ENCODE measurements around the gene NCKAP5.

NCKAP5 gene

GRCh38 chr2:132733094-132733493 is 835.2 kb downstream of the NCKAP5 start:
- TF ChIP-seq EP300 (IDR thresholded peaks at IDR 0.05; ENCODE audit: borderline replicate concordance) (no peak), YY1 (IDR thresholded peaks at IDR 0.05; ENCODE audit: low read depth) (no peak), RAD21 (IDR thresholded peaks at IDR 0.05; ENCODE audit: low read depth) (no peak), TAF1 (IDR thresholded peaks at IDR 0.05; ENCODE audit: low read depth) (no peak), ZBTB7A (IDR thresholded peaks at IDR 0.05; ENCODE audit: low read depth) (no peak), TCF12 (IDR thresholded peaks at IDR 0.05; ENCODE audit: low read depth) (no peak), EGR1 (IDR thresholded peaks at IDR 0.05) (no peak), REST (IDR thresholded peaks at IDR 0.05; ENCODE audit: low read depth) (no peak), MAX (IDR thresholded peaks at IDR 0.05) (no peak), FOXM1 (IDR thresholded peaks at IDR 0.05; ENCODE audit: borderline replicate concordance, low read depth) (no peak), CREB1 (IDR thresholded peaks at IDR 0.05; ENCODE audit: low read depth) (no peak)
- TF ChIP-seq, protein P1, sequence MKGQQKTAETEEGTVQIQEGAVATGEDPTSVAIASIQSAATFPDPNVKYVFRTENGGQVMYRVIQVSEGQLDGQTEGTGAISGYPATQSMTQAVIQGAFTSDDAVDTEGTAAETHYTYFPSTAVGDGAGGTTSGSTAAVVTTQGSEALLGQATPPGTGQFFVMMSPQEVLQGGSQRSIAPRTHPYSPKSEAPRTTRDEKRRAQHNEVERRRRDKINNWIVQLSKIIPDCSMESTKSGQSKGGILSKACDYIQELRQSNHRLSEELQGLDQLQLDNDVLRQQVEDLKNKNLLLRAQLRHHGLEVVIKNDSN (IDR thresholded peaks at IDR 0.05), result no peak

DNA sequence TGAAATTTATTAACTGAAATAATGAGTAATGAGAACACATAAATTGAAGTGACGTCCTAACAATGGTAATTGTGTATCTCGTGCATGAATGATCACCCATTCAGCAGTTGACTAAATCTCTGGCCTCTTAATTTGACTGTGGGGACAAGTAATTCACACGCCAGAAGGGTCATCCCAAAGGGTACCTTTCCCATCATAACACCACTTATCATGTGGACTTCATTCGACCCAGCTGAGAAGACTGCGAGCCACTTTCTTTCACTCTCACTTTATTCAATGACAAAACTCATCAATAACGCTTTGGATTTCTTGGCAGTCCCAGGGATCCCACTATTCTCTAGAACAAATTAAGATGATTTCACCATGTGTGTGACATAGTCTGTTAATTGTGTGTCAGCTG is 835.6 kb downstream of the NCKAP5 start:
- TF ChIP-seq, protein P1 (IDR thresholded peaks at IDR 0.05), result no peak
- no peak for TF ChIP-seq YY1 (IDR thresholded peaks at IDR 0.05; ENCODE audit: low read depth)
- no peak for TF ChIP-seq EGR1 (IDR thresholded peaks at IDR 0.05)
- TF ChIP-seq EP300 (IDR thresholded peaks at IDR 0.05; ENCODE audit: borderline replicate concordance), result no peak
- TF ChIP-seq ZBTB7A (IDR thresholded peaks at IDR 0.05; ENCODE audit: low read depth), result no peak
- no peak for TF ChIP-seq FOXM1 (IDR thresholded peaks at IDR 0.05; ENCODE audit: borderline replicate concordance, low read depth)
- TF ChIP-seq CREB1 (IDR thresholded peaks at IDR 0.05; ENCODE audit: low read depth), result no peak
- no peak for TF ChIP-seq REST (IDR thresholded peaks at IDR 0.05; ENCODE audit: low read depth)
- no peak for TF ChIP-seq NFIC (IDR thresholded peaks at IDR 0.05)

DNA sequence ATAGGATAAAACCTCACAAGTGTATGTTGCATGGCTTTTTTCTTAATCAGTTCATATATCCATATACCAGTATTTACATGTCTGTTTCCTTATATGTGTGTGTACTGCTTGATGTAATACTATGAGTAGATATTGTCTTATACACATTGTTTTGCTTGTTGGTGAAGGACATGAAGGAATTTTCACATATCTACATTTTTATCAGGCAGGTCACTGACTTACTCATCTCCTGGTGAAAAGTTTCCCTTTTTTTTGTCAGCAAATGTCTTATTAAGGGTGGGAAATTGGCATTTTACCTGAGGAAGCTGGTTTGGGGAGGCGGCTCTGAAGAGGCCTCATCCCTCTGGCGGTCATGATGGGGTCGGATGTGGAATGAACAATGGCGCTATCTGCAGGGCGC is 836.8 kb downstream of the NCKAP5 start:
- TF ChIP-seq RAD21 (IDR thresholded peaks at IDR 0.05; ENCODE audit: low read depth) (no peak), NFIC (IDR thresholded peaks at IDR 0.05) (no peak), EGR1 (IDR thresholded peaks at IDR 0.05) (no peak), TCF12 (IDR thresholded peaks at IDR 0.05; ENCODE audit: low read depth) (no peak), EP300 (IDR thresholded peaks at IDR 0.05; ENCODE audit: borderline replicate concordance) (no peak), FOXM1 (IDR thresholded peaks at IDR 0.05; ENCODE audit: borderline replicate concordance, low read depth) (no peak), TAF1 (IDR thresholded peaks at IDR 0.05; ENCODE audit: low read depth) (no peak), YY1 (IDR thresholded peaks at IDR 0.05; ENCODE audit: low read depth) (no peak), CEBPB (IDR thresholded peaks at IDR 0.05) (no peak), MAX (IDR thresholded peaks at IDR 0.05) (no peak), ZBTB7A (IDR thresholded peaks at IDR 0.05; ENCODE audit: low read depth) (no peak), CREB1 (IDR thresholded peaks at IDR 0.05; ENCODE audit: low read depth) (no peak), TEAD4 (IDR thresholded peaks at IDR 0.05) (no peak)
- TF ChIP-seq, protein P1 (IDR thresholded peaks at IDR 0.05), result no peak

GRCh38 chr2:132730611-132731010 is 837.7 kb downstream of the NCKAP5 start:
- TF ChIP-seq YY1 (IDR thresholded peaks at IDR 0.05; ENCODE audit: low read depth), result no peak
- no peak for TF ChIP-seq MAX (IDR thresholded peaks at IDR 0.05)
- TF ChIP-seq TAF1 (IDR thresholded peaks at IDR 0.05; ENCODE audit: low read depth), result no peak
- TF ChIP-seq FOXM1 (IDR thresholded peaks at IDR 0.05; ENCODE audit: borderline replicate concordance, low read depth), result no peak
- TF ChIP-seq TEAD4 (IDR thresholded peaks at IDR 0.05), result no peak
- no peak for TF ChIP-seq TCF12 (IDR thresholded peaks at IDR 0.05; ENCODE audit: low read depth)
- no peak for TF ChIP-seq REST (IDR thresholded peaks at IDR 0.05; ENCODE audit: low read depth)
- TF ChIP-seq CEBPB (IDR thresholded peaks at IDR 0.05), result no peak
- TF ChIP-seq NFIC (IDR thresholded peaks at IDR 0.05), result no peak
- no peak for TF ChIP-seq EP300 (IDR thresholded peaks at IDR 0.05; ENCODE audit: borderline replicate concordance)
- no peak for TF ChIP-seq CREB1 (IDR thresholded peaks at IDR 0.05; ENCODE audit: low read depth)
- no peak for TF ChIP-seq EGR1 (IDR thresholded peaks at IDR 0.05)
